Measurements from ENCODE around the gene MYO3B. TPM values are rescaled to one million over a fixed set of nuclear protein-coding genes. Genes with fewer than 3 reads are reported as not detected.

The MYO3B gene
- total and polyA plus RNA-seq, 12 donors, result 0.04 to 0.11 (median 0.06) TPM; not detected in 8

DNA sequence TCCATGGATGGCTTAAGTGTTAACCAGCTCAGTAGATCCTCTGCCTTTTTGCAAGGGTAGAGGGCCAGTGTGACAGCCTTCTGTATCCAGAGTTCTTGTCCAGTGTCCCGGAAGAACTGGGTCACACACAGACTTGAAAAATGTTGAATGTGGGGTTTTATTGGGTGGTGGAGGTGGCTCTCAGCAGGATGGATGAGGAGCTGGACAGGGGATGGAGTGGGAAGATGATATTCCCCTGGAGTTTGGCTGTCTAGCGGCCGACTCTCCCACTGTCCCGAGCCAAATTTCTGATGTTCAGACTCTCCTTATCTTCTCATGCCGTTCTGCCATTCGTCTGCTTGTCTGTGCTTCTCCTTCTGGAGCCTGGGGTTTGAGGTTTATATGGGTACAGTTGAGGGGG is 72.6 kb downstream of the MYO3B start:
- H3K27ac ChIP-seq, result no peak overlapping the region
- intact Hi-C loops (cut with DNase I), result no loop called here
- no peak overlapping the region for H3K4me3 ChIP-seq
- no peak for TF ChIP-seq POLR2A (IDR thresholded peaks at IDR 0.05)
- TF ChIP-seq, protein P1, sequence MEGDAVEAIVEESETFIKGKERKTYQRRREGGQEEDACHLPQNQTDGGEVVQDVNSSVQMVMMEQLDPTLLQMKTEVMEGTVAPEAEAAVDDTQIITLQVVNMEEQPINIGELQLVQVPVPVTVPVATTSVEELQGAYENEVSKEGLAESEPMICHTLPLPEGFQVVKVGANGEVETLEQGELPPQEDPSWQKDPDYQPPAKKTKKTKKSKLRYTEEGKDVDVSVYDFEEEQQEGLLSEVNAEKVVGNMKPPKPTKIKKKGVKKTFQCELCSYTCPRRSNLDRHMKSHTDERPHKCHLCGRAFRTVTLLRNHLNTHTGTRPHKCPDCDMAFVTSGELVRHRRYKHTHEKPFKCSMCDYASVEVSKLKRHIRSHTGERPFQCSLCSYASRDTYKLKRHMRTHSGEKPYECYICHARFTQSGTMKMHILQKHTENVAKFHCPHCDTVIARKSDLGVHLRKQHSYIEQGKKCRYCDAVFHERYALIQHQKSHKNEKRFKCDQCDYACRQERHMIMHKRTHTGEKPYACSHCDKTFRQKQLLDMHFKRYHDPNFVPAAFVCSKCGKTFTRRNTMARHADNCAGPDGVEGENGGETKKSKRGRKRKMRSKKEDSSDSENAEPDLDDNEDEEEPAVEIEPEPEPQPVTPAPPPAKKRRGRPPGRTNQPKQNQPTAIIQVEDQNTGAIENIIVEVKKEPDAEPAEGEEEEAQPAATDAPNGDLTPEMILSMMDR (IDR thresholded peaks at IDR 0.05), result no peak
- H3K27me3 ChIP-seq, result no peaks in the 10 kb centered on the region
- H3K4me1 ChIP-seq (replicated peaks in 1 of 2), result no peaks in the 10 kb centered on the region
- no peak for DNase-seq
- no peaks in the 10 kb centered on the region for H3K36me3 ChIP-seq (replicated peaks in 1 of 2)
- WGBS, 4 donors, result 83 to 90% (median 89%) methylated on average over 6 of the region's 6 CpGs
- no peaks in the 10 kb centered on the region for H3K9me3 ChIP-seq (replicated peaks in 1 of 3)

DNA sequence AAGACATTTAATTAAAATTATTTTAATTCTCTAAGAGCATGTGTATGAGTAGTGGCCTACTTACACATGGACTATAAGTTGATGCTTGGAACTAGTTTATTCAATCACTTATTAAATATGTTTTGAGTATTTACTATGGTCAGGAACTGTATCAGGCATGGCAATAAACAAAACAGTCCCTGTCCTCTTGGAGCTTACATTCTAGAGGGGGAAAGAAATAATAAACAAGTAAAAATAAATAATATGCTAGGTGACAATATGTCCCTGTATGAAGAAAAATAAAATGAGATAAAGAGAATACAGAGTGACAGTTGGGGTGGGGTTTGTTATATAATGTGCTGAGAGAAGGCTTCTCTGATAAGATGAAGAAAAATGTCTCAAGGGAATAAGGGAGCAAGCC is 74.5 kb downstream of the MYO3B start:
- H3K27me3 ChIP-seq, result no peaks in the 10 kb centered on the region
- TF ChIP-seq POLR2A (IDR thresholded peaks at IDR 0.05), result no peak
- TF ChIP-seq, protein P1 (IDR thresholded peaks at IDR 0.05), result no peak
- H3K9me3 ChIP-seq (replicated peaks in 1 of 3), result no peaks in the 10 kb centered on the region
- DNase-seq, result no peak
- no peak overlapping the region for H3K4me3 ChIP-seq
- no peak overlapping the region for H3K27ac ChIP-seq
- intact Hi-C loops (cut with DNase I), result no loop called here
- H3K4me1 ChIP-seq (replicated peaks in 1 of 2), result no peaks in the 10 kb centered on the region
- no peaks in the 10 kb centered on the region for H3K36me3 ChIP-seq (replicated peaks in 1 of 2)

DNA sequence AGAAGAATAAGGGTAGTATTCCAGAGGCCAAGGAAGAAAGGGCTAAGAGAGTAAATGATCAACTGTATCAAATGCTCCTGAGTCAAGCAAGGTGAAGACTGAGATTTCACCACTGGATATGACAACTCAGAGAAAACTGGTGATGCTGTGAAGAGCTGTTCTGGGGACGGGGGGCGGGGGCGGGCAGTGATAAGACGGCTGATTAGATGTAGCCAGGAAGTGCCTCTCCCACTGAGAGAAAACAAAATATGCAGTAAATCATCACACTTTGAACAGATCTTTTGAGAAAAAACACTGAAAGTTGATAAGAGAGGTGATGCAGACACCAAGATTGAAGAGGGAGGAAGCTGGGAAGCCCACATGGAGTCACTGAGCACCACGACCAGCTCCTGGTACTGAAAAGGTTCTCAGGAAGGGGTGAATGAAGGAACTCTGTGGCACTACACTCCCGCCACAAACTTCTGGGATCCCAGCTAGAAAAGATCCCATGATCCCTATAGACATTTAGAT is 75.8 kb downstream of the MYO3B start:
- intact Hi-C loops (cut with DNase I), result no loop called here
- no peak for TF ChIP-seq POLR2A (IDR thresholded peaks at IDR 0.05)
- TF ChIP-seq, protein P1 (IDR thresholded peaks at IDR 0.05), result no peak
- H3K27me3 ChIP-seq, result no peaks in the 10 kb centered on the region
- H3K27ac ChIP-seq, result no peak overlapping the region
- no peak for DNase-seq
- no peaks in the 10 kb centered on the region for H3K36me3 ChIP-seq (replicated peaks in 1 of 2)
- H3K9me3 ChIP-seq (replicated peaks in 1 of 3), result no peaks in the 10 kb centered on the region
- H3K4me3 ChIP-seq, result no peak overlapping the region
- H3K4me1 ChIP-seq (replicated peaks in 1 of 2), result no peaks in the 10 kb centered on the region
- 61 to 76% (median 68%) methylated on average over 5 to 6 of the region's 6 CpGs for WGBS, 4 donors

DNA sequence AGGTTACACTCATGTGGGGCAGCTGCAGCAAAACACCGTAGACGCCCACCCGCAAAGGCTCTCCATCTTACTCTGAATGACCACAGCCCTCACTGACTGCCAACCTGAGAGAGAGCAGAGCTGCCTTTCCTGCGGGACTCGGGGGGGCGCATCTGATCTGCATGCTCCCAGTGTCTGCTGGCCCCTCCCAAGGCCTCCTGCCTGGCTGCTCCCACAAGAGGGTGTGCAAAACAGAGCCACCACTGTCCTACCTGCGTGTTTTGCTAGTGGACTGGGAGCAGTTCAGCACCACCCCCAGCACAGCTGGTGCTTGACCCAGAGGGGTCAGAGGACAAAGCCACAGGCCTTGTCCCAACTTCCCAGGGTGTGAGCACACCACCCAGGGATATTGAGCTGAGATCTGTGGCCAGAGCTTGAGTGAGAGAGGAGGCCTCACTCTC is 76.4 kb downstream of the MYO3B start:
- WGBS, 4 donors, result 73 to 88% (median 86%) methylated on average over 3 to 7 of the region's 7 CpGs
- Histone ChIP-seq H3K4me3 (no peak overlapping the region), H3K4me1 (replicated peaks in 1 of 2) (no peaks in the 10 kb centered on the region), H3K27me3 (no peaks in the 10 kb centered on the region), H3K9me3 (replicated peaks in 1 of 3) (no peaks in the 10 kb centered on the region), H3K36me3 (replicated peaks in 1 of 2) (no peaks in the 10 kb centered on the region), H3K27ac (no peak overlapping the region)
- intact Hi-C loops (cut with DNase I), result no loop called here
- DNase-seq, result no peak
- TF ChIP-seq POLR2A (IDR thresholded peaks at IDR 0.05), result no peak
- TF ChIP-seq, protein P1 (IDR thresholded peaks at IDR 0.05), result no peak
